Skin of body (tissue), 2 donors: ENCODE data around the gene EVI5L. TPM values are rescaled to one million over a fixed set of nuclear protein-coding genes. Genes with fewer than 3 reads are reported as not detected.
"Not testable (repeated sequence)": the region's sequence is repeated elsewhere in the genome, so short reads cannot be mapped to it uniquely, and the experiment has no call there.

Source experiments
- DNase-seq: peaks from one replicate; lab custom pipeline; 2025; lab: John Stamatoyannopoulos, UW
- total RNA-seq: library from RNA; depleted of rRNA; stranded (reverse); fragments of >200 nt; gene quantifications from one replicate; pipeline ENCODE4 v1.2.3, GENCODE V29; 2014

EVI5L gene
- total RNA-seq, 1 donor from 2014 or later, result 8.0 TPM

DNA sequence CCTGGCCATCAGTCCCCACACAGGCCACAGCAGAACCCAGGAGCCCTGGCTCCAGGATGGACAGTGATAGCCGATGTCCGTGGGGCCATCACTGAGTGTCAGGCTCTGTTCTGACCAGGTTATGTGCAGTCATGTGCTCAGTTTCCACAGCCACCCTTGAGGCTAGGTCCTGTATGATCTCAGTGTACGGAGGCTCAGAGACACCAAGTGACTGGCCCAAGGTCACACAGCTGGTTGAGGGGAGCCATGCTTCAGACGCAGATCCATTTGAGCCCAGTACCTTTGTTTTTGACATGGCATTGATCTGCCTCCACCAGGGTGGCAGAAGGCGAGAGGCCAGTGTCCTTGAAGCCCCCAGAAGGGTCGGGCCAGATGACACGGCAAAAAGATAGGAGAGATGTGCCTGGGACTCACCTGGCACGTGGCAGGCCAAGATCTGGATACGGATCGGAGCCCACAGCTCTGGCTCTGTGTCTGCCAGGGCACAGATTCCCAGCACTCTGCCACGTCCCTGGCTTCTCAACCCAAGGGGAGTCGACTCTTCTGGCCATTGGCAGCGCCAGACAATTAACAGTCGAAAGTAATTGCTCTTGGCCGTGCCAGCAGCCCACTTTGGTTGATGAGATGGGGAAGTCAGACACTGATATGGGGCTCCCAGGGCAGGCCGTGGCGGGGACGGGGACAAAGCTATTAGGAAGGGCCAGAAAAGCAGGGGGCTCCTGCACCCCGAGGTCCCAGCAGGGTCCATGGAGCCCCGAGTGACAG lies 15.6 kb downstream of the EVI5L start:
- DNase-seq, result no peak

DNA sequence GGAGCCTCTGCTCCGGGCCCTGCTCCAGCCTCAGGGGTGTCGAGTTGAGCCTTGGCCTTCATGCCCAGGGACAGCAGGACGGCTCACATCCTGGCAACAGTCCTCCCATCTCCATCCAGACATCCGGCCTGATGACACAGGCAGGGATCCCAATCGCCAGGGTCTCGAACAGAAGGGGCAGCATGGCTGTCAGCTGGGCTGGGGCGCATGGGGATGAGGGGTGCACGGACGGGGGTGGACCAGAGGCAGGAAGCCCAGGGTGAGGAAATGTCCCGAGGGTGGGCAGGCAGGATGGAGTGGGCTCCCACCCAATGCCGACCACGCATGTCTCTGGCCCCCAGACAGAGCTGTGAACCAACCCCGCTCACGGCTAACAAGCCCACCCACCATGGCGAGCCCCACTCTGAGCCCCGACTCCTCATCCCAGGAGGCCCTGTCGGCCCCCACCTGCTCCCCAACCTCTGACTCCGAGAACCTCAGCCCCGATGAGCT lies 16.2 kb downstream of the EVI5L start:
- DNase-seq, result no peak

- no peak for DNase-seq
These were observed 17.6 kb downstream of the EVI5L start for GRCh38 chr19:7847664-7848063.

GRCh38 chr19:7848779-7849457 lies 18.9 kb downstream of the EVI5L start:
- DNase-seq, result no peak

GRCh38 chr19:7849631-7849999 lies 19.6 kb downstream of the EVI5L start:
- no peak for DNase-seq

GRCh38 chr19:7850000-7850813 lies 20.2 kb downstream of the EVI5L start:
- DNase-seq, result no peak

- no peak for DNase-seq
These were observed 21.1 kb downstream of the EVI5L start for GRCh38 chr19:7850945-7851622.

DNA sequence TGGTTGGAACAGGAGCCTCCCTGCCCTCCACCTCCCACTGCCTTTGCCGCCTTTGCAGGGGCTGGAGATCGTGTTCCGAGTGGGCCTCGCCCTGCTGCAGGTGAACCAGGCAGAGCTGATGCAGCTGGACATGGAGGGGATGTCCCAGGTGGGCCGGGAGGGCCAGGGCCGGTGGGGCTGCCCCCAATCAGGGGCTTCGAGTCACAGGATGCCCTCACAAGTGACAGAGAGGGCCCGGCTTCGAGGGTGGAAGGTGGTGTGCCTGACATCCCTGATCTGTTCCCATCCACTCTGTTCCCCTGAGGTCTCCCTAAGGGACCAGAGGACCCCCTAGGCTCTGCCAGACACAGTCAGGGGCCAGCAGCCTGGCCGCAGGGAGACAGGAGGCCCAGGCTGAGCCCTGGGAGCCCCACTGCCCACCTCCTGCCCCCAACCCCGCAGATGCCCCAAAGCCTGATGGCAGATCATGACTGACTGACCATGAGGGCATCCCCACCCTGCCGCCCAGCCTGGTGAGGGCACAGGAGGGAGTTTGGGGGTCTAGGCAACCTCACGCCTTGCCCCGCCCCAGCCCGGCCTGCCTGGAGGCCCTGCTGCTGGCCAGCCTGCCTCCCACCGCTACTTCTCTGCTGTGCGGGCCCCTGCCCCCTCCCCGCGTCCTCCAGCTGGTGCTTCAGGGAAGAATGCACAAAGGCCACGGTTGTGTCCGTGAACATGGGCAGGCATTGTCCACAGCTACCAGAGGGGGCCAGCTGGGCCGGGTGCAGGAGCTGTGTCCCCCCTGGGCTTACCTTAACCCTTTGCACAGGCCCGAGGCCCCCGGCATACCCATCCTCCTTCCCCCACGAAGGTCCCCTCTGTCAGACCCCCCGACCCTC lies 21.8 kb downstream of the EVI5L start:
- DNase-seq, result no peak

- no peak for DNase-seq
These were observed 23.1 kb downstream of the EVI5L start for GRCh38 chr19:7852851-7853769.

- DNase-seq, result no peak
These were observed 23.7 kb downstream of the EVI5L start for GRCh38 chr19:7853770-7854128.

GRCh38 chr19:7855426-7856108 lies 25.5 kb downstream of the EVI5L start:
- no peak for DNase-seq

GRCh38 chr19:7856109-7856591 lies 26.1 kb downstream of the EVI5L start:
- no peak for DNase-seq

DNA sequence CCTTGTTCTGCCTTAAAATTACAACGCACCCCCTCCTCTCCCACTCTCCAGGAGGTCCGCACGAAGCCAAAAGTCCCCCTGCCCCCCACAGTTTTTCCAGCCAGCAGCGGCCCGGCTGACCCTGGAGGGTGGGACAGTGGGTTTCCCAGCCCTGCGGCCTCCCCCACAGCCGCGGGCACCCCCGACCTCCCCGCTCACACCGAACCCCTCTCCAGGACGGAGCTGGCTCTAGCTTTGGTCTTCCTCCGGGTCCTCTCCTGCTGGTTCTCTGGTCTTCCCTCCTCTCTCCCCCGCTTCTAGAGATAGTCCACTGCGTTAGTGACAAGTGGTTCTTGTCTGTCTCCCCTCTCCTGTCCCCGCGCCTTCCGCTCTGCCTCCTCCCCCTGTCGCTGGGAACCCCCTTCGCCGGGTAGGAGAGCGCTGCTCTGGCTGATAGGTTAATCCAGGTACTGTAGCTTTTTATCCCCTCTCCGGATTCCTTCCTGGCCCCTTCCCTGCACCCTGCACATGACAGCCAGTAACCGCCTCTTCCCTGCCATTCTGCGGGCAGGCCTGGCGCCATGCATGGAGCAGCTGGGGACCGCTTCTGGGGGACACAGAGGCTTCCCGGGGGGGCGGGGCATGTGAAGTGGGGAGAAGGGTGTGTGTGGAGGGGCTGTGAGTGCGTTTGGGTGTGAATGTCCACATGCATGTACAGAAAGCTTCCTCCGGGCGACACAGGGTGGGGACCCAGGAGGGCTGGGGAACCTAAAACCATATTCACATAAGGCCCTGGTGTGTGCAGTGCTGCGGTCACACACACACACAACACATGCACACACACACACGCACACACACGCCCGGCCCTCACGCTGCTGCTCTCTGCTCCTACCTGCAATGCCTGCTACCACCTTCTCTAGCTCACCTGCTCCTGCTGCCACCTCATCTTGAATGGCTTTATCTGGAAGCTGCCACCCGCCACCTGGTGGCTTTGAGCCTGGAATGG lies 27.0 kb downstream of the EVI5L start:
- DNase-seq, result no peak

DNA sequence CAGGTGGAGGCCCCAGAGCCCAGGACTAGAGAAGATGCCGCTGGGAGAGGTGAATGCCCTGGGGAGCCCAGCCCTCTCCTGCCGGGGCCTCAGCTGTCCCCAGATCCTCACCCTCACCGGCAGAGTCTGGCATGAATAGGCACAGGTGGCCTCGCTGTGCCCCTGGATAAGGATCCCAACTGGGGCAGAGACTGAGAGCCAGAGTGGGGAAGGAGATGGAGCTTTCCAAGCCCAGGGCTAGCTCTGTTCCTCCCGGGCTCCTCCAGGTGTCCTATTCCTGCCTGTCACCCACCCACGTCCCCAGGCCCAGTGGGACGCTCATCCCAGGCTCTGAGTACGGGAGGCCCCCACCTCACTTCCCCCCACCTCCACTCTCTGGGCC lies 27.7 kb downstream of the EVI5L start:
- DNase-seq, result no peak

GRCh38 chr19:7858109-7858770 lies 28.2 kb downstream of the EVI5L start:
- DNase-seq, result no peak

- not testable (repeated sequence) for DNase-seq
These were observed 29.1 kb downstream of the EVI5L start for GRCh38 chr19:7859087-7859486.
